BJ (cell line): ENCODE data around the gene USP31. TPM values are rescaled to one million over a fixed set of nuclear protein-coding genes. Genes with fewer than 3 reads are reported as not detected.

ENCODE experiments used
- CTCF ChIA-PET: fragments of 350-600 bp; formaldehyde crosslinking; extraction: SDS; loops from one replicate; lab custom pipeline; 2021; ENCODE audit warnings: antibody characterized with exemption, inconsistent platforms; lab: Yijun Ruan, JAX
- POLR2A ChIA-PET: fragments of 300-600 bp; sonication (Branson Sonifier 250); formaldehyde crosslinking; extraction: SDS; loops from one replicate; lab custom pipeline; 2021; ENCODE audit warnings: antibody characterized with exemption; lab: Charles Lee
- DNase-seq: peaks from one replicate; pipeline ENCODE4 v3.0.0-alpha.2; 2011; ENCODE audit warnings: low read depth
- H3K27me3 ChIP-seq: 2 replicates; pipeline ENCODE4 v1.6.0; 2011; ENCODE audit warnings: low read length; ENCODE audit not compliant: control insufficient read depth, insufficient read depth
- H3K36me3 ChIP-seq: 2 replicates; pipeline ENCODE4 v1.5.1; 2011; ENCODE audit warnings: low read length; ENCODE audit not compliant: control insufficient read depth, insufficient read depth
- H3K4me3 ChIP-seq: 2 replicates; pipeline ENCODE4 v1.5.1; 2011; ENCODE audit warnings: low read depth, mild to moderate bottlenecking, control low read depth, low read length
- CTCF ChIP-seq: IDR thresholded peaks from 2 replicates; pipeline ENCODE4 v1.5.1; 2011; ENCODE audit warnings: low read depth, mild to moderate bottlenecking, control low read depth, inconsistent platforms, low read length, moderate library complexity; ENCODE audit not compliant: insufficient read depth
- polyA plus RNA-seq: library from polyadenylated mRNA; depleted of rRNA; stranded (reverse); fragments of >200 nt; gene quantifications from 2 replicates; pipeline ENCODE4 v1.2.3, GENCODE V29; 2011

USP31 gene
- polyA plus RNA-seq, 1 experiment, result 5.4 TPM

GRCh38 chr16:23160574-23160973 is 11.3 kb upstream of the USP31 start:
- Histone ChIP-seq H3K4me3 (no peak overlapping the region), H3K36me3 (no peaks in the 10 kb centered on the region), H3K27me3 (0 out of 2 replicates have a peak, but pooled peaks cover 1% of the 10 kb centered on the region)
- POLR2A ChIA-PET, result no interaction called here
- TF ChIP-seq CTCF, result no peak
- CTCF ChIA-PET, result interaction anchor here (0.6 kb wide), 1 partner anchor 273 kb away, joined by 3 read pairs; no protein-coding TSS in a partner anchor
- no peak for DNase-seq

- Histone ChIP-seq H3K4me3 (no peak overlapping the region), H3K27me3 (0 out of 2 replicates have a peak, but pooled peaks cover 1% of the 10 kb centered on the region), H3K36me3 (no peaks in the 10 kb centered on the region)
- ChIA-PET POLR2A (no interaction called here), CTCF (interaction anchor here (1.0 kb wide), 1 partner anchor 261 kb away, joined by 3 read pairs; no protein-coding TSS in a partner anchor)
- no peak for DNase-seq
- no peak for TF ChIP-seq CTCF
These were observed 10.8 kb upstream of the USP31 start for GRCh38 chr16:23160082-23160481.

- Histone ChIP-seq H3K36me3 (no peaks in the 10 kb centered on the region), H3K4me3 (no peak overlapping the region), H3K27me3 (0 out of 2 replicates have a peak, but pooled peaks cover 1% of the 10 kb centered on the region)
- ChIA-PET POLR2A (no interaction called here), CTCF (no interaction called here)
- no peak for DNase-seq
- no peak for TF ChIP-seq CTCF
These were observed 8.9 kb upstream of the USP31 start for GRCh38 chr16:23158114-23158513.

GRCh38 chr16:23156946-23157460 is 7.8 kb upstream of the USP31 start:
- ChIA-PET CTCF (no interaction called here), POLR2A (no interaction called here)
- DNase-seq, result no peak
- no peak overlapping the region for H3K4me3 ChIP-seq
- TF ChIP-seq CTCF, result no peak
- 0 out of 2 replicates have a peak, but pooled peaks cover 1% of the 10 kb centered on the region for H3K27me3 ChIP-seq
- H3K36me3 ChIP-seq, result no peaks in the 10 kb centered on the region

GRCh38 chr16:23156110-23156509 is 6.9 kb upstream of the USP31 start:
- Histone ChIP-seq H3K27me3 (0 out of 2 replicates have a peak, but pooled peaks cover 1% of the 10 kb centered on the region), H3K36me3 (no peaks in the 10 kb centered on the region), H3K4me3 (no peak overlapping the region)
- ChIA-PET POLR2A (no interaction called here), CTCF (interaction anchor here (1.6 kb wide), 1 partner anchor 76 kb away, joined by 3 read pairs; no protein-coding TSS in a partner anchor)
- no peak for DNase-seq
- no peak for TF ChIP-seq CTCF
